T-helper 1 cell (primary cell): Measurements from ENCODE around the gene ALS2CL.

ENCODE experiments used
- DNase-seq, 5 donors: peaks; one replicate each; pipeline ENCODE4 v3.0.0-alpha.2; 2012 to 2020

The ALS2CL gene

DNA sequence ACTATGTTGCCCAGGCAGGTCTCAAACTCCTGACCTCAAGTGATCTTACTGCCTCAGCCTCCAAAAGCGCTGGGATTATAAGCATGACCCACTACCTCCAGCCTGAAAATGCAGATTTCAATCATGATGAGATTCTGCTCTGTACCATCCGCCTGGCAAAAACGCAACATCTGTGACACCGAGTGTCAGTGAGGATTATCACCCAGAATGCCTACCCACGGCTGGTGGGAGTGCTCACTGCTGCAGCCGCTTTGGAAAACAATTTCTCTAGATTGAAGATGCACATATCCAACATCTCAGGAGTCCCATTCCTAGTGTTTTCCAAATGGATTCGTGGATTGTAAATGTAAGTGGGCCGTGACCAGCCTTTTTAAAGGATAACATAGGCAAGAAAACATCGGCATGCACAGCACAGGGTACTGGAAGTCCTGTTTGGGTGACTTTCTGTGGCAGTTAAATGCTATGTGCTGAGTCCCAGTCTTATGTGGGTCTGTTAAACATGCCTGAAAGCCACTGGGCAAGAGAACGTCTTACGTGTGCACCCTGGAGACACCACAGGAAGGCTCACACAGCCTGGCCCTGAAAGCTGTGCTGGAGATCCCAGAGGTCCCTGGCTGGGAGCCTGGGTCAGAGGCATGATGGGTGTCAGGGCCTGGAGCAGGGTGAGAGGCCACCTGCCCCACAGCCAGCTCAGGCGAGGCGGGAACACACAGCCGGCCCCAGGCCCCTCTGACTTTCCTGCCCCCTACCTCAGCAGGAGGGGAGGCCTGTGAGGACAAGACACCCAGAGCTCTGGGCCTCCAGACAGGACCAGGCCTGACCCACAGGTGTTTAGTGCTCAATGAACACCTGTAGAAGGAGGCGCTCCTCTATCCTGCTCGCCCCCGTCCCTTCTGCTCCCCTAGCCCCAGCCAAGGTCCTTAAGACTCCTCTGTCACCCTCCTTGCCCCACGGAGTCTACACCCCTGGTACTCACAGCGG lies 23.3 kb upstream of the ALS2CL start:
- DNase-seq: no peak

DNA sequence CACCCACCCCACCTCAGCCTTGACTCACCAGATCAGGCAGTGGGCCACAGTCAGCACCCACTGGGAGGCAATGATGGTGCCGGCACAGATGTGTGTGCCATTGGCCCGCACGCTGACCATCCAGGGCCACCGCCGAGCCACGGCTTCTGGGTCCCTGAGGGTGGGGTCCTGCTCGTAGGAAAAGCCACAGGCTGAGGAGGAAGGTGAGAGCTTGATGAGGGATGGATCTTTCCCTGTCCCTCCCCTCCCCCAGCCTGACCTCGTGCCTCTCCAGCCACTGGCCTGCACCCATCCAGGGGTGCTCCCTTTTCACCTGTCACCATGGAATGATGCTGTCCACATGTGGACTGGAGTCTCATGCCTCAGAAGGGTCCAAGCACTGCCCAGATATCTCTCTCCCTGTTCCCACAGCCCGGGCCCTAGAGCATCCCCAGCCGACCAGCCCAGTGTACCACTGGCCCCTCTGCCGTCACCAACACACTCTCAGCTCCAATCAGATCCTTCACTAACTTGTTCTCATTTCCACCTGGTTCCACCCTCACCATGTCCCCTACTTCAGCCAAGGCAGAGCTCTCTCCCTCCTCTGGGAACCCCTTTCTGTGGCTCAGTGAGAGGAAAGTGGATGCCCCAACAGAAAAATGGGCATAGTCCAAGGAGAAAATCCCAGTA lies 22.2 kb upstream of the ALS2CL start:
- no peak for DNase-seq

DNA sequence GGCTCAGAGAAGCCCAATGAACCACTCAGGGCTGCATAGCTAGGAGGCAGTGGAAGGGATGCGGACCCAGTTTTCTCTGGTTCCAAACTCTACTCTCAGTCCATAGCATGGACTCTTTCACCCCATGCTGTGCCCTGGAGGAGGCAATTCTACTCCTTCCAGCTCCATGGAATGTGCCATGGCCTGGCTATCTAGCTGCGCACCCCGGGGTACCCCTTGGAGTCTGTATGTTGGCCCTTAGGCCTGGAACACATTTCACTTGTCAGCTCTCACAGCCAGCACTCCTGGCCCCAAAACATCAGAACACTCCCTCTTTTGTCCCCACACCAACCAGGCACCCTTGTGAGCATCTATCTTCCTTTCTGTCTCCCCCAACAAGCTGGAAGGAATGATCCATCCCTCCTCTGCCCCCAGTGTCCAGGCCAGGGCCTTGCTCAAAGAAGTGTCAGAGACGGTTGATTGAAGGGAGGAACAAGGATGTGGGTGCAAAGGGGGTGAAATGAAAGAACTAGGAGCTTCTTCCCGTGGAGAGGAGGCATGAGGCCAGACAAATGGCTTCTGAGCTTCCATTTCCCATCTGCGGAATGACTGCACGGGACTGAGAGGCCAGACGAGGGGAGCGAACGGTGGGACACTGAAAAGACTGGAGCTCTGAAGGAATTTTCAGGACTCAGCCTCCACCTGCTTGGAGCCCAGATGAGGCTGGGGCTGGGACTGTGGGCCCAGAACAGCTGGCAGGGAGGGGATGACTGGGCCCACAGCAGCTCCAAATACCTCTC lies 21.4 kb upstream of the ALS2CL start:
- no peak for DNase-seq

DNA sequence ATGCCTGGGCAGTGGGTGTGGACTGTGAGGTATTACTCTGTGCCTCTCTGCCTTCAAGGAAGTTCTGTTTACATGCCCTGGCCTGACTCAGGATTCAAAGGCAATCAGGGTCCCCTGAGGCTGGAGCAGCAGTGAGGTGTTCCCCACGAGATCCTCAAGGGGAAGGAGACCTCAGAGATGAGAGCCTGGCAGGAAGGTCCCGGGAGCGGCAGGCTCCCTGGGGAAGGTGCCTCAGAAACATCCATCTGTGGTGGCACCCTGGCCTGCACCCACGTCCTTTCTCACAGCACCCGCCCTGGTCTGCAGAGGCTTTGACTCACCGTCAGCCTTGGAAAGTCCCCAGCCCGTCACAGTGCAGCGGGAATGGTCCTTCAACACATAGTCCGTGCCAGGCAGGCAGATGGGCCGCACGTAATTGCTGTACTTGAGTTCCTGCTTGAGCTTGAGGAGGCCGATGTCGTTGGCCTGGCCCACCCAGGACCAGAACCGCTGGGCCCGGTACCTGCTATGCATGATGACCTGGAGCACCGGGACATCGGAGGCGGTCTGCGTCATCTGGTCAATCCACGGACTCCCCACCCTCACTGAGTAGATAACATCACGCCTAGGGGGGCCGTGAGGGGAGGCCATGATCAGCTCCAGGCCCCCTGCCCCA lies 20.5 kb upstream of the ALS2CL start:
- DNase-seq: no peak

GRCh38 chr3:46713050-46713897 lies 19.8 kb upstream of the ALS2CL start:
- peak in 1 of 5 donors; percentile 11 for DNase-seq

- DNase-seq: no peak
Measured at GRCh38 chr3:46712191-46713049, 18.9 kb upstream of the ALS2CL start.

DNA sequence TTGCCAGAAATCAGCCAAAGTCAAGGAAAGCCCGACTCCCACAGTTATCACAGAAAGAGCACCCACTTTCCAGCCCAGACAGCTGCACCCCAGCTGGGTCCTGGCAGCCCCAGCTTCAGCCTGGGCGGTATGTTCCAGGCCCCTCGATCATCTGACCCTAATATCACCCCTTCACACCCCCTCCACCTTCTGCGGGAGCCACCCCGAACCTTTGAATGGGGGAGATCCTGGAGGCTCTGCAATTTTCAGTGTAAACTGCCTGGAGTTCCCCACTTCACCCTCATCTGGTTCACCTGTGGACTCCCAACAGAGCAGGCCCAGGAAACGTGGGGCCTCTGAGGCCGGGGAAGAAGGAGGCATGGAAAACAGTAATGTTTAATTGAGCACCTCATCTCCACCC lies 18.3 kb upstream of the ALS2CL start:
- no peak for DNase-seq

DNA sequence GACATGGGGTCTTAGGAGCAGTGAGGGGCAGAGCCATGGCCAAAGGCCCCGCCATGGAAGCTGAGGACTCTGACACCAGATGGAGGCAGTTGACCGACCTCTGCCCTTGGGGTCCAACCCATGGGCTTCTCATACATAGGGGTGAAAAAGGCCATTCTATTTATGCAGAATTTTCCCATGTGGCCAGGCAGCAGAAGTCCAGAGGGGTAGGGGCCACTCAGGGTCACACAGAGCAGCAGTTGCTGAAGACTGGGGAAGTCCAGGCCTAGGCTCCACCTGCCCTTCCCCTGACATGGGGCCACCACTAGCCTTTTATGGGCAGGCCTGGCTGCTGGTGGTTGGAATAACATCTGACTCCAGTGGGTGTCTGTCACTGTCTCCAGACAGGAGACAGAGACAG lies 17.8 kb upstream of the ALS2CL start:
- DNase-seq: no peak

DNA sequence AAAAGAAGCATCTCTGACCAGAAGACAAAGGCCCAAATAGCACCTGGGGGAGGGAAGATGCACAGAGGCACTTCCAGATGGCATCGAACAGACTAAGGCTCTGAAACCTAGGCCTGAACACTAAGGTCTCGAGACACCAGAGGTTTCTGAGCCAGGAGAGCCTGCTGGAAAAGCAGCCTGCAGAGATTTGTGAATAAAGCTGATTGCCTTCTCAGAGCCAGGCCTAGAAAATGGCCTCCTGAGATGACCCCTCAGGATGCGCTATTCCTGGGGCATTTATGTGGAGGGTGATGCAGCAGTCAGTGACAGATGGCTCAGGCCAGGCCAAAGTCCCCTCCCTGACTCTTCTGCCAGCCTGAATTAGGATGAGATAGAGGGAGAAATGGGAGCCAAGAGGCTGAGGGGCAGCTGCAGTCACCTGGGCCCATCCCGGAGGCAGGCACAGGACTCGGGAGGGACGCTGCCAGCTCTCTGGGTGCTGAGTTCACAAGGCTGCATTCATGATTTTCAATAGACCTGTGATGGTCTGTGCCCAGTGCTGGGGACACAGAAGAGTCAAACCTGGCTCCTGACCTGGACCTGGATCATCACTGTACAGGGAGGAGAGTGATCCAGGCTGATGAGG lies 17.3 kb upstream of the ALS2CL start:
- no peak for DNase-seq

- no peak for DNase-seq
Measured at GRCh38 chr3:46710229-46710628, 16.8 kb upstream of the ALS2CL start.

GRCh38 chr3:46709721-46710120 lies 16.2 kb upstream of the ALS2CL start:
- no peak for DNase-seq

GRCh38 chr3:46709157-46709654 lies 15.7 kb upstream of the ALS2CL start:
- no peak for DNase-seq

DNA sequence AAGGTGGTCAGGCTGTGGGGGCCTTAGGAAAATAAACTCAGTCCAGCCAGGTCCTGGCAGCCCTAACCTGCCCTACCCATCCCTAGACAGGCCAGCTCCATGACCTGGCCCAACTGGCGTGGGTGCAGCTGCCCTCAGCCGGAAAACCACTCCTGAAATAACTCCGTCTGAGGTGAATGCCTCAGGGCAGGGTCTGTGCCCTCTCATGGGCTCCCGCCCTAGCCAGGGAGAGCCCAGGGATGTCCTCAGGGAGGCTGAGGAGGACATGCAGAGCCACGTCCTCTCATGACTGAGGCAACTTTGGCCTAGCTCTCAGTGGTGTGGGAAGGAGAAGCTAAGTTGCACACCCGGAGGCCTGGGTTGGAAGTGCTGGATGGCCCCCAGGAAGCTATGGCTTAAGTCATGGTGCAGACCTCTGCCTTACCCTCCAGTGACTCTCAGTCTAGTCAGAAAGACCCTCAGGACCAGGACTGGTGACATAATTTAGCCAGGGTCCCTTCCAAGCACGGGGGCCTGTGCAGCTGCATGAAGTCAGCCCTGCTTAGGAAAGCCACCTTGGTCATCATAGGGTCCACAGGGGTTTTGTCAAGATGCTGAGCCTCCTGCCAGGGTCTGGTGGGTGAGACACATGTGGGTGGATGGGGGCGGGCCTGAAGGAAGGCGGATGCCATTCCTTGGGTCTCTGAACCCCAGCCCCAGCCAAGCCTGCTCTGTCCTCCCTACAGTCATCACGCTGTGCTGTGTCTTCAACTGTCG lies 15.1 kb upstream of the ALS2CL start:
- DNase-seq: peak in 1 of 5 donors; percentile 6

DNA sequence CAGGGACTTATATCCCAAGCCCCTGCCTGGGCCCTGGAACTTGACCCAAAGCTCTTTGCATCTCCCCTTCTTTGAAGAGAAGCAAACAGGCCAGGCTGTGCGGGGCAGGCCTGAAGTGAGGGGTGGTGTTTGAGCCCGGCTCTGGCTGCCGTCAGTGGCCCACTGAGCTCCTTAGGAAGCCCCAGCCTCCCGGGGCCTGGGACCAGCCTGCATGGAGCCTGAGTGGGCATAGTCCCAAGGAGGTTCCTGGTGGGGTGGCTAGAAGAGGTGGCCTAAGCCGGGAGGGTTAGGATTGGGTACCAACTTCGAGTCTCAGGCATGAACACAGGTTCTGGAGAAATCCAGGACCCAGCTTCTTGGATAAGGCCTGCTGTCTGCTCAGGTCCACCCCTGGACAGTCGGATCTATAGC lies 14.1 kb upstream of the ALS2CL start:
- peak in 1 of 5 donors; percentile 5 for DNase-seq

GRCh38 chr3:46706771-46707582 lies 13.5 kb upstream of the ALS2CL start:
- peak in 1 of 5 donors; percentile 10 for DNase-seq

- DNase-seq: peak in 1 of 5 donors; percentile 13
Measured at GRCh38 chr3:46705751-46706552, 12.5 kb upstream of the ALS2CL start.

- peak in 4 of 5 donors; percentile 45 to 62 (median 54) for DNase-seq
Measured at GRCh38 chr3:46705022-46705530, 11.6 kb upstream of the ALS2CL start.
